ENCODE results near the gene MYADM.

The MYADM gene

GRCh38 chr19:53849237-53849676, 18.4 kb upstream of the MYADM start:
- Mint-ChIP-seq H3K4me3 (no peak overlapping the region), H3K27ac (peak overlapping the region in 1 of 3 experiments; percentile 49), H3K27me3 (ENCODE audit: low read depth) (peaks cover 18% of the 10 kb centered on the region), H3K9me3 (no peaks in the 10 kb centered on the region), H3K36me3 (ENCODE audit: low read depth) (no peaks in the 10 kb centered on the region), H3K4me1 (peaks cover 12% of the 10 kb centered on the region)
- TF ChIP-seq CTCF (IDR thresholded peaks at IDR 0.05; ENCODE audit: unreplicated experiment in 3 of 3) = no peak

GRCh38 chr19:53853707-53854106, 14.0 kb upstream of the MYADM start:
- peaks cover 11% of the 10 kb centered on the region for H3K27me3 Mint-ChIP-seq (ENCODE audit: low read depth)
- H3K4me1 Mint-ChIP-seq = peaks cover 15% of the 10 kb centered on the region

GRCh38 chr19:53864308-53864836, 3.3 kb upstream of the MYADM start:
- H3K27ac Mint-ChIP-seq = peak overlapping the region; percentile 33 to 44 (median 43)
- H3K9me3 Mint-ChIP-seq = no peaks in the 10 kb centered on the region
- H3K36me3 Mint-ChIP-seq (ENCODE audit: low read depth) = no peaks in the 10 kb centered on the region
- TF ChIP-seq CTCF (IDR thresholded peaks at IDR 0.05; ENCODE audit: unreplicated experiment in 3 of 3) = no peak
- peak overlapping the region; percentile 13 to 64 (median 53) for H3K4me3 Mint-ChIP-seq
- peaks cover 13% of the 10 kb centered on the region for H3K4me1 Mint-ChIP-seq
- H3K27me3 Mint-ChIP-seq (ENCODE audit: low read depth) = no peaks in the 10 kb centered on the region

More at GRCh38 chr19:53853707-53854106, 14.0 kb upstream of the MYADM start:
- Mint-ChIP-seq H3K9me3 (no peaks in the 10 kb centered on the region), H3K27ac (no peak overlapping the region), H3K36me3 (ENCODE audit: low read depth) (no peaks in the 10 kb centered on the region), H3K4me3 (no peak overlapping the region)
- TF ChIP-seq CTCF (IDR thresholded peaks at IDR 0.05; ENCODE audit: unreplicated experiment in 3 of 3) = no peak

GRCh38 chr19:53865523-53865917, 2.2 kb upstream of the MYADM start:
- H3K4me3 Mint-ChIP-seq = peak overlapping the region; percentile 87 to 99 (median 87)
- no peaks in the 10 kb centered on the region for H3K27me3 Mint-ChIP-seq (ENCODE audit: low read depth)
- no peaks in the 10 kb centered on the region for H3K9me3 Mint-ChIP-seq
- no peaks in the 10 kb centered on the region for H3K36me3 Mint-ChIP-seq (ENCODE audit: low read depth)
- peak overlapping the region; percentile 97 to 99 (median 99) for H3K27ac Mint-ChIP-seq
- H3K4me1 Mint-ChIP-seq = peaks cover 16% of the 10 kb centered on the region
- no peak for TF ChIP-seq CTCF (IDR thresholded peaks at IDR 0.05; ENCODE audit: unreplicated experiment in 3 of 3)

- peak overlapping the region; percentile 99 to 100 (median 100) for H3K4me3 Mint-ChIP-seq
- TF ChIP-seq CTCF (IDR thresholded peaks at IDR 0.05; ENCODE audit: unreplicated experiment in 3 of 3) = no peak
- no peaks in the 10 kb centered on the region for H3K9me3 Mint-ChIP-seq
- peaks cover 22% of the 10 kb centered on the region for H3K4me1 Mint-ChIP-seq
- peak overlapping the region; percentile 97 to 99 (median 99) for H3K27ac Mint-ChIP-seq
- H3K27me3 Mint-ChIP-seq (ENCODE audit: low read depth) = no peaks in the 10 kb centered on the region
- peaks cover 2% of the 10 kb centered on the region for H3K36me3 Mint-ChIP-seq (ENCODE audit: low read depth)
These were observed 1.5 kb upstream of the MYADM start for GRCh38 chr19:53865918-53866864.
